Measurements from ENCODE around the gene CD300LD.
"Not testable (repeated sequence)": the region's sequence is repeated elsewhere in the genome, so short reads cannot be mapped to it uniquely, and the experiment has no call there.

The CD300LD gene

DNA sequence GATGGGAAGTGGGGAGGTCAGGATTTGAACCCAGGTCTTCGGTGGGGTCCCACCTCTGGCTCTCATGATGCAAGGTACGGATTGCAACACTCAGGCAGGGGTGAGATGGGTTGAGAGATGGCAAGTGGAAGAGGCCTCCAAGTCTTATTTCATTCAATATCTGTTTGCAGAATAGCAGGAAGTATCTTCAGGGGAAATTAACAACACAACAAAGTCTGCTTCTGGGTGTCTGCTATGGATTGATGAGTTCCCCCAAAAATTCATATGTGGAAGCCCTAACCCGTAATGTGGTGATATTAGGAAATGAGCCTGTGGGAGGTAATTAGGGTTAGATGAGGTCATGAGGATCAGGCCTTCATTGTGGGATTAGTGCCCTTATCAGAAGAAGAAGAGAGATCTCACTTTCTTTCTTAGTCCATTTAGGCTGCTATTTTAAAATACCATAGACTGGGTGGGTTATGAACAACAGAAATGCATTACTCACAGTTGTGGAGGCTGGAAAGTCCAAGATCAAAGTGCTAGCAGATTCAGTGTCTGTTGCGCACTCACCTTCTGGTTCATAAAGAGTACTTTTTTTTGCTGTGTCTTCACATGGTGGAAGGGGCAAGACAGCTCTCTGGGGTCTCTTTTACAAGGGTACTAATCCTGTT is 20.3 kb downstream of the CD300LD start:
- DNase-seq (ENCODE audit: low read depth in 2 of 2): no peak

DNA sequence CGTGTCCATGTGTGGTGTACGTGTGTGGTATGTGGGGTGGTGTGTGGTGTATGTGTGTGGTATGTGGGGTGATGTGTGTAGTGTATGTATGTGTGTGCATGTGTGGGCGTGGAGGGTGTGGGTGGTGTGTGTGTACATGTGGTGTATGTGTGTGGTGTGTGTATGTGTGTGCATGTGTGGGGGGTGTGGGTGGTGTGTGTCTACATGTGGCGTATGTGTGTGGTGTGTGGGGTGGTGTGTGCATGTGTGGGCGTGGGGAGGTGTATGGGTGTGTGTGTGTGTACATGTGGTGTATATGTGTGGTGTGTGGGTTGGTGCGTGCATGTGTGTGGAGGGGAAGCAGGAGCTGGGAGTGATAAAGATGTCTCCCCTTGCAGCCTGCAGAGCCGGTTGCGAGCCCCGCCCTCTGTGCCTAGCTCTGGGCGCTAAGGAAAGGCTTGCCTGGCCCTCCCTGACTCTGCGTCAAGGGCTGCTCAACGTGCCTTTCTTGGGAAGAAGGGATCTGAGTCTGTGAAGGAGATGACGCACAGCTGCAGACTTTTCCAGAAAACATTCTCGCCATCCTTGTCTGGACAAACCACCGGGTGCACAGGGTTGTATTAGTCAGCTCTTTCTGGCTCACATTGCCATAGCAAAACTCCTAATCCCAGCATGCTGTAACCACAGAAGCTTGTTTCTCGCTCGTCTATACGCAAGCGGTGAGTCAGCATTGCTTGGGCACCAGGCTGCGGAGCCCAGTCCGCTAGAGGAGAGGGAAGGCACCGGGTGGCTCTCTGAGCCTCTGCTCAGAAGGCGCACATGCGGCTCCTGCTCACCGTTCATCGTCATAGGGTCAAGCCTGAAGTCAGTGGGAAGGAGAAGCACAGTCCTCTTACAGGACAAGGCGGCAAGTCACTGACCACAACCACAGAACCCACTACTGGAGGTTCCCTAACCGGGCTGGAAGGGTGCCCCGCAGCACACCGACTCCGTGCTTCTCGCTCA is 22.8 kb downstream of the CD300LD start:
- no peak for DNase-seq (ENCODE audit: low read depth in 2 of 2)

DNA sequence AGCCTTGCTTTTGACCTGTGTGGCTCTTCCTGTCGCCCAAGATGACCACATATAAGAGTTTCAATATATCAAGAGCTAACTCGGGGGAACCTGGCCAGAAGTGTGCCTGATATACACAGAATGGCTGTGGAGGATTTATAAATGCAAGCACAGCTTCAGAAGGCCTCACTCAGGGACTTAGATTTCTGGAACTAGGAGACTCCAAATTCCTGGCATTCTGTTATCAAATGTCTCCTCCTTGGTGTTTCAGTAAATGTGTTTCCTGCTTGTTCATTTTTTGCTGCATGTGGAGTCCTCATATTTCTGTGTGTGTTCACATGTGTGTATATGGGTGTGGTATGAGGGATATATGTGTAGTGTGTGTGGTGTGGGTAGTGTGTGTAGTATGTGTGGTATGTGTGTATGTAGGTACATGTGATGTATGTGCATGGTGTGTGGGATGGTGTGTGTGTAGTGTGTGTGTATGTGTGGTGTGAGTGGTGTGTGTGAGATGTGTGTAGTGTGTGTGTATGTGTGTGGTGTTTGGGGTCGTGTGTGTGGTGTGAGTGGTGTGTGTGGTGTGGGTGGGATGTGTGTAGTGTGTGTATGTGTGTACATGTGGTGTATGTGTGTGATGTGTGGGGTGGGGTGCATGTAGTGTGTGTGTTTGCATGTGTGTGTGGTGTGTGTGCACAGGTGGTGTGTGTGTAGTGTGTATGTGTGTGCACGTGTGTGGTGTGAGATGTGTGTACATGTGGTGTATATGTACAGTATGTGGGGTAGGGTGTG is 23.8 kb downstream of the CD300LD start:
- DNase-seq (ENCODE audit: low read depth in 2 of 2): no peak

DNA sequence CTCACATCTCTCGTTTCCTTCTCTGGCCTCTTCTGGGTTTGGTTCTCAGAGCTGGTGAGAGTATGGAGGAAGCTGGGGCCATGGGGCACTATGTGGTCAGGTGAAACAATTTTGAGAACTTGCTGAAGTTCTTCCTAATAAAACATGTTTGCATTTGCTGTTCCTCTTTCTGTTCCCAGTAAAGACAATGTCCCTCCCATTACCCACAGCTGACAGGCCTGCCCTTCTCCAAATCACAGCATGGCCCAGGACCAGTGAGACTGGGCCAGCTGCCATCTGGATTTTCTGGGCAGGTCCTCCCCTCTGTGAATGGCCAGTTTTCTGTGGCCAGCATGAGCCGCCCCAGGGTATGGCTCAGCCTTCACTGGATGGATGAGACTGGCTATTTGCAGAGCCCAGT is 24.7 kb downstream of the CD300LD start, which contains the start of gene CD300H:
Gene CD300H (minus strand): TSS at position 113 of the 400 bp plus-strand sequence.
- no peak for DNase-seq (ENCODE audit: low read depth in 2 of 2)

DNA sequence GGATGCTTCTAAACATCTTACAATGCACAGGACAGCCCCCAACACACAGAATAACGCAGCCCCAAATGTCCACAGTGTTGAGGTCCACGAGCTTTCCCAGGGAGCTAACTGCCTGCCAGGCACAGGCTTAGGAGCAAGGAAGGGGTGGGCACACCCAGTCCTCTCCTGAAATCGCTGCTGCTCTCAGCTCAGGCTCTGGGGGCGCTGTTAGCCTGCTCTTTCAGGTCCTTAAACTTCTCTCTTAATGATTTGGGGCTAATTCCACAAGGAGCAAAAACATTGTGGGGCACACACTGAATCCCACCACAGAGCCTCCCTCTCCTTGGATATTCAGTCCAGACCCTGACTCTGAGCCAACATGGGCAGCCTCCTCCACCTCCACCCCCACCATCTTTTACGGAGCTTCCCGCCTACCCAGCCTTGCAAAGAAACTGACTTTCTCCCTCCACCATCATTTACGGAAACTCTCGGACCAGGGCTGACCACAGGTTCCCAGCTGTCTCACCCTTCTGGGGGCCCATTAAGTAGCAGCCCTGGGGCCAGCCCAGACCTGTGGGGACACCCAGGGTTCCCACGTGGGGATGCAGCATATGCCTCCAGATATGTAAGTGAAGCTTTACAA is 25.8 kb downstream of the CD300LD start:
- DNase-seq (ENCODE audit: low read depth in 2 of 2): peak; percentile 4 to 12

DNA sequence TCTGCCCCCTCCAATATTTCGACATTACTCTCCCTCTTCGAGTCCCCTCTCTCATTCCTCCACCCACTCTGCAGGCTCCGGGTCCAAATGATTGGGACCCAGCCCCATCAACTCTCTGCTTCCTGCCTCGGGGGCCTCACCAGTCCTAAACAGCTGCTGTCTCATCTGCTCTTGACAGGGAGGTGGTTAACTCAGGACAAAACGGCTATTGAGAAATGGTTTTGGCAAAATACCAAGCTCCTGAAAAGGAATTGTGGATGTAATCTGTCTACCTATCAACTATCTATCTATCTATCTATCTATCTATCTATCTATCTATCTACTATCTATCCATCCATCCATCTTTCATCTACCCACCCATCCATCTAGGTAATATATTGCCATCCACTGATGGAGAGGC is 27.0 kb downstream of the CD300LD start:
- DNase-seq (ENCODE audit: low read depth in 2 of 2): no peak

DNA sequence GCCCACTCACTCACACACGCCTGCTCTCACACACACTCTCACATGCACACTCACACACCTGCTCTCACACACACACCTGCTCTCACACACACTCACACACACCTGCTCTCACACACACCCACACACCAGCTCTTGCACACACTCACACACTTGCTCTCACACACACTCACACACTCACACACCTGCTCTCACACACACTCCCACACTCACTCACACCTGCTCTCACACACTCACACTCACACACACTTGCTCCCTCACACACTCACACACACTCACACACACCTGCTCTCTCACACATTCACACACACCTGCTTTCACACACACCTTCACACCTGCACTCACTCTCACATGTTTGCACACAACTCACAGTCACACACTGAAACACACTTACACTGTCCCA is 28.7 kb downstream of the CD300LD start:
- DNase-seq (ENCODE audit: low read depth in 2 of 2): no peak

DNA sequence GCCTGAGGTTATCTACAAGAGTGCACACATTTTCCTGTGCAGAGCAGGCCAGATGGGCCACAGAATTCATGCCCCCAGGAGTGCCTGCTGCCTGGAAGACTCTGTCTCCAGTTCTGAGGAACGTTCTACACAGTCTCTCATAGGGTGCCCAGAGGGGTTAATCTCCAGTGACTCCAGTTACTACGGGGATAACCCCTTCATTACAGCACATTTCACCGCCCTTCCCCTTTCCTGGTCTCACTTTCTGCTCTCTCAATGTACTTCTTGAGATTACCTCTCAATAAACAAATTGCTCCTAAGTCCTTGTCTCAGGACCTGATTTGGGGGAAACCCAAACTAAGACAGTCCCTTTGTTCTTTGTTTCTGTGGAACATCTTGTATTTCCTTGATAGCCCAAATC is 30.5 kb downstream of the CD300LD start:
- DNase-seq (ENCODE audit: low read depth in 2 of 2): no peak

DNA sequence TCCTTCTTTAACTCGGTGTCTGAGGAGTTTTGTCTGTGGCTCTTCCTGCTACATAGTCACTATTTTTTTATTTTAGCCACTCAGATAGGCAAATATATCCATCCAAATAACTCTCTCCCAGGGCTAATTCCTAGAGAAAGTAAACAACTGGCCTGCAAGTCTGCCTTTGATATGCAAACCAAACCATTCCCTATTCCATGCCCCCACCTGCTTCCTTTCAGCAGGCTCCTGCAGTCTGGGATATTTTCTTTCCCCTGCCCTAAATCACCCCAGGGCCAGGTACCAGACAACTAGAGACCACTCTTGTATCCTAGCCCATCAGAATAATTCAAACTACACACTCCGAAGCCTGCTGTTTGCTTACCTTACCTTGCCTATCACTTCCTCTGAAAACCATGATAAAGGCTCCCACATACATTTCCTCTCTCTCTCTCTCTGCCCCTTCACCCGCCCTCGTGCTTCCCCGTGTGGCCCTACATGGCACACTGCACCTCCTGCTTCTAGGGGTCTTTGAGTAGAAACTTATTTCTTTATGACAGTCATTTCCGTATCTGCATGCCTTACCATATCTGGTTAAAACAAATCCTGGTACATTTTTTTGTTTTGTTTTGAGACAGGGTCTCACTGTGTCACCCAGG is 33.1 kb downstream of the CD300LD start:
- DNase-seq (ENCODE audit: low read depth in 2 of 2): no peak

DNA sequence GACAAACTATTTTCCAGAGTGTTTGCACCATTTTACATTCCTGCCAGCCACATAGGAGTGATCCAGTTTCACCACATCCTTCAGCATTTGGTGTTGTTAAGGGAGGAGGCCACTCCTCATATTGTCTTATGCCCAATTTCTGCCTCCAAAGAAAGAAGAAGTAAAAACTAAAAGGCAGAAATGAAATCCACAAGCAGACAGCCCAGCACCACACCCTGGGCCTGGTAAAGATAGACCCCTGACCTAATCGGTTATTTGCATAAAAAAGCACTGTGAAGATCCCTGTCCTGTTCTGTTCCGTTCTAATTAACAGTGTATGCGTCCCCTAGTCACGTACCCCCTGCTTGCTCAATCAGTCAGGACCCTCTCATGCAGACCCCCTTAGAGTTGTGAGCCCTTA is 33.7 kb downstream of the CD300LD start:
- not testable (repeated sequence) for DNase-seq (ENCODE audit: low read depth in 2 of 2)

DNA sequence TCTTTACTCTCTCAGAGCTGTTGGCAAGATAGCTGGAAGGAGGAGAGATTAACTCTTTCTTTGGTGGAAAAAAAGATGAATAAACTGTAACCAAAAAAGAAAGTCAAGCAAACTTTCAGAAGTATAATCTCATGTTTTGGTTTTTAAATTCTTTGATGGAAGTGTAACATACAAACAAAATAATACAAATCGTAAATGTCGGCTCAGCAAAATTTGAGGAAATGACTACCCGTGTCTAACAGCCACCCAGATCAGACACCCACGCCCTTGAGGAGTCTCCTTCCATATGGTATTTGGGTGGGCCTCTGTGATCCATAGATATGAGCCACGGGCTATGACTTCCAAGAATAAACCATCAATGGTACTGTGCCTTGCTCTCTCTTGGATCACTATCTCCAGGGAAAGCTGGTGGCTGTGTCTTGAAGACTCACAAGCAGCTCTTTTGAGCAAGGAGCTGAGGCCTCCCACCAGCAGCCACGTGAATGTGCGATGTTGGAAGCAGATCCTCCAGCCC is 36.6 kb downstream of the CD300LD start:
- DNase-seq (ENCODE audit: low read depth in 2 of 2): no peak

DNA sequence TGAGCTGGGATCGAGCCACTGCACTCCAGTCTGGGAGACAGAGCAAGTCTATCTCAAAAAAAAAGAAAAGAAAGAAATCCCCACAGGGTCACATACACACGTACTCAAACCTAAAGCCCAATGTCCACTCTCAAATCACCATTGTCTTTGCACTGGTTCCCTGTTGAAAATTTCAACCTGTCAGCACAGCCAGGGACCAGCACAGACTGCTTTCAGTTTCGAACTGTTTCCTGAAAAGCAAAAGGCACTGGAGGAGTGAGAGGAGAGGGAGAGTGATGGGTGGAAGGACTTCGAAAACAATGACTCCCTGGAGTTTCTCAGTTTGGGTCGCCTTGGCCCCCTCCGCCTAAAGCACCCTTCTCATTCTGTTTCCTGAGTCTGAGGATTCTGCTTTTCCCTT is 37.2 kb downstream of the CD300LD start:
- DNase-seq (ENCODE audit: low read depth in 2 of 2): no peak

DNA sequence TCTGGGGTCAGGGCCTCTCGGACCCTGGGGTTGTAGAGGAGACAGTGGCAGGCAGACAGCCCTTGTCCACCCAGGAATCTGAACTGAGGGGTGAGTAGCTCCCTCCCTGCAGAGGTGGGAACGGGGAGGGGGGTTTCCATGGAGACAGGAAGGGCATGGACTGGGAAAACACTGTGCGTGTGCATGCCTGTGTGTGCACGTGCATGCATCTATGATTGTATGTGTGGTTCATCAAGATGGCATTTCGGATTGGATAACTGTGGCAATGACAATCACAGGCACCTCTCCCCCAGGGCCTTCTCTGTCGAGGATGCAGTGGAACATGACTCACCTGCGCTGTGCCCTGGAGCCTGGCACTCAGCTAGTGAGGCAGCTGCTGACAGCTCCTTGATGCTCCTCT is 40.0 kb downstream of the CD300LD start:
- no peak for DNase-seq (ENCODE audit: low read depth in 2 of 2)

DNA sequence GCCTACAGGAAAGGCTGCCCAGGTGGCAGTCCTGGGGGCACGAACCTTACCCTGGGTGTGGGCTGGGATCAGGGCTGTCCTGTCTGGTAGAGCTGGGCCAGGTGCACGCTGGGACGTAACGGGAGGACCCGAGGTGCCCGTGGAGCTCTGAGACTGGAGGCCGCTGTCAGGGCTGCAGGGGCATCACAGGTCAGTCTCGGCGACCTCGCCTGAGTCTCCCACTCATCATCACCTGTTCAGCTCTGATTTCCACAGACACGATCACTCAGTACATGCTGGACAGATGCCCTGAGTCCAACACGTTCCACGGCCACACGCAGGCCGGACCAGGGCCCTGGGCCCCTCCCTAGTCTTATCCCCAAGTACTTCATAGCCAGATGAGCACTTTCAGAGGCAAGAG is 41.5 kb downstream of the CD300LD start:
- no peak for DNase-seq (ENCODE audit: low read depth in 2 of 2)

DNA sequence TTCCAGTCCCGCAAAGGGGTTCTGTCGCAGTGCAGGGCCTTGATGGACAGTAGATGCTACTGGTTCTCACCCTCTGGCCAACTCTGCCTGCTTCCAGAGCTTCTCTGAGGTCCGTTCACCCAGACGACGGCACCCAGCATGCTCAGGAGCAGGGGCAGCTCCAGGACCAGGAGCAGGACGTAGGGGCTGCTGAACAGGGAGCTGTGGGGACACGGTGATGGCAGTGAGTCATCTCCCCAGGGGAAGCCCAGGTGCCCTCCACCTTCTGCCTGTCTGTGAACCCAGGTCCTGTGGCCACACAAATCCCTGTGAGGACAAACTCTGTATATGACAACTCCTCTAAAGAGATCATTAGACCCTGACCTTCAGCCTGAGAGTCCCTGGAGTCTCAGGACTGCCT is 42.7 kb downstream of the CD300LD start:
- DNase-seq (ENCODE audit: low read depth in 2 of 2): no peak

DNA sequence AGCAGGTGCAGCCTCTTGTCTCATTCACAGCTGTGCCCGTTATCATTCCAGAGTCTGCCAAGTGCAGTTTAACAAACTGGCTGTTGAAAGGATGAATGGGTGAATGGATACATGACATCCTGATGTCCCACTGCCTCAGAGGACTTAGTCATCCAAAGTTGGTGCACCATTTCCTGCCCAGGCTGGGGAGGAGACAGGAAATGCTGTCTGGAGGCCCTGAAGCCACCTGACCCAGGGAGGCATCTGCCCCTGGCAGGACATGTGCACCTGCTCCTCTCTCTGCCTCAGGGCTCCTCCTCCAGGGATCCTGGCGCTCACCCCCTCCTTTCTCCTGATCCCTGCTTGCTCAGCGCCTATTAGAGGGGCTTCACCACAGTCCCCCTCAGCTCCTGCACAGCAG is 44.3 kb downstream of the CD300LD start:
- DNase-seq (ENCODE audit: low read depth in 2 of 2): no peak

DNA sequence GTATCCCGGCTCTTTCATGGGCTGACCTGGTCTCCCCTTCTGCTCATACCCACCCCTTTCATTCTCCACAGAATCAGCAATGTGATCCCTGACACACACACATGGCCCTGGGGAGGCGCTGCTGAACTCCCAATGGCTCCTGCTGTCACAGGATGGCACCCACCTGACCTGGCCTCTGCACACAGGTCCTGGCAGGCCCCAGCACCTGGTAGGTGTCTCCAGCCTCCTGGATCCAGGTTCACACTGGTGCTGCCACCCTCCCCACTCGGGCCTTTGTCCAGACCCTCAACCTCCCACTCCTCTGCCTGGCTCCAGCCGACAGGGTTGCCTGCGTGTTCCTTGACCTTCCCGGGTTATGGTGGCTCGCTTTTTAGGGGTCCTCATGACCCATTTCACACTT is 44.8 kb downstream of the CD300LD start:
- no peak for DNase-seq (ENCODE audit: low read depth in 2 of 2)

DNA sequence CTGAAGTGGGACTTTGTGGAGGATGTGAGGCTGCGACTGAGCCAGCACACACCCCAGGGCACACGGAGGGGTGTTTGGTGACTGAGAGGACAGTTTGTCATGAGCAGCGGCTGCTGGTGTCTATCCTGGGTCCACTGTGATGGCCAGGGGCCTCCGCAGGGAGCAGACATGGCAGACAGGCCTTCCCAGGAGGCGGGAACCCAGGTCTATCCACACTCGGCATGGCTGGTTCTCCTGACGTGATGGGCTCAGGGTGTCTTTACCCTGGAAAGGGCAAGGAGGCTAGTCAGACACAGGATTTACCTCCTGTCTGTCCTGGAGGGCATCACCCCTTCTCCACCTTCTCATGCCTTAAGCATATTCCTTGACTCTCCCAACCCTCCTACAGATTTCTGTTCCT is 45.5 kb downstream of the CD300LD start:
- DNase-seq (ENCODE audit: low read depth in 2 of 2): no peak

DNA sequence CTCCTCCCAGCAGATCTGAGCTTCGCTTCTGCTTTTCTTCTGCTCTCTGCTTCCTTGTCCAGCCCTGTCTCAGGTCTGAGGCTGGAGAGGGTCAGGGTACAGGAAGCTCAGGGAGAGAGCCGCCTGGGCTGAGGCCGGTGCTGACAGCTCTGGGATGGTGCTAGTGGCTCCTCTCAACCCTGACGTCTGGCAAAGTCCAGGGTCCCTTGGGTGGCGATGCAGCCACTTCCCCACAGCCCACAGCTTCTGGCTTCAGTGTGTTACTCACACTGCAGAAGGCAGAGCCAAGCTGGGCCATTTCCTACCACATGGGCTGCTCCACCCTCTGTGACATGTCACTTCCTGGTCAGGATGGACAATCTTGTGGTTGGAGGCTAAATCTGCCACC is 46.2 kb downstream of the CD300LD start, which contains the start of gene CD300C:
Gene CD300C (minus strand): TSS at position 273 of the 388 bp plus-strand sequence. CDS start 333 bp downstream, outside the sequence.
- no peak for DNase-seq (ENCODE audit: low read depth in 2 of 2)

DNA sequence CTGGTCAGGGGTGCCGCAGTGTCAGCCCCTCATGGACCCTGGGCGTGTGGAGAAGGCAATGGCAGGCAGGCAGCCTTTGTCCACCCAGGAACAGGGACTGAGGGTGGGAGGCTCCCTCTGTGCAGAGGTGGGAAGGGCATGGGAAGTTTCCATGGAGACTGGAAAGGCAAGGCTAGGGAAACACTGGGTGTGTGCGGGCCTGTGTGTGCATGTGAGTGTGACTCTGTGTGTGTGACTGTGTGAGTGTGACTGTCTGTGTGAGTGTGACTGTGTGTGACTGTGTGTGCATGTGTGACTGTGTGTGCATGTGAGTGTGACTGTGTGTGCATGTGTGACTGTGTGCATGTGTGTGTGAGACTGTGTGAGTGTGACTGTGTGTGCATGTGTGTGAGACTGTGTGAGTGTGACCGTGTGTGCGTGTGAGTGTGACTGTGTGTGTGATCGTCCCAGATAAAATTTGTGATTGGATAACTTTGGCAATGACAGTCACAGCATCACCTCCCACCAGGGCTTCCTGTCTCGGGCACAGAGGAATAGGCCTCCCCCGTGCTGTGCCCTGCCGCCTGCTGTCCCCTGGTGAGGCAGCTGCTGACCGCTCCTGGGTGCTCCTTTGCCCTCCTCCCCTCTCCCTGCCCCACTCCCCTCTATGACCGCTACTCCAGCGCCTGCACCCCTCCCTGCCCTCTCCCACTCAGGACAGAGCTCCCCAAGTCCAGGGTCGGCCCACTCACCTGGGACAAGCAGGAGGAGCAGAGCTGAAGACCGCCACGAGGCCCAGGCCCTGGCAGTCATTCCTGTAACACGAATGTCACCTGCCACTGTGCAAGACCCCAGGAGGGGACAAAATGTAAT is 46.9 kb downstream of the CD300LD start:
- DNase-seq (ENCODE audit: low read depth in 2 of 2): no peak
